Measurements from ENCODE around the gene ZFYVE9. TPM values are rescaled to one million over a fixed set of nuclear protein-coding genes. Genes with fewer than 3 reads are reported as not detected.

The ZFYVE9 gene
- total and polyA plus RNA-seq, 2 of the 4 experiments (the other 2 are of a cell fraction) = 8.3 to 28.7 TPM

- Histone ChIP-seq H4K8ac (ENCODE audit: low read depth in 2 of 2, low read length in 2 of 2) (no peak overlapping the region), H4K91ac (ENCODE audit: insufficient read depth, low read depth, low read length) (no peak overlapping the region), H4K5ac (ENCODE audit: low read depth, low read length) (no peak overlapping the region), H2AFZ (replicated peaks; ENCODE audit: low read length, poor library complexity) (no peak overlapping the region), H4K20me1 (ENCODE audit: insufficient read depth, low read length) (peaks cover 9% of the 10 kb centered on the region; the same call in 1 of the 2 replicates), H3K4me2 (ENCODE audit: low read depth, low read length) (no peak overlapping the region; the same call in 1 of the 2 replicates), H3K18ac (ENCODE audit: low read depth, low read length) (no peak overlapping the region), H3K79me1 (ENCODE audit: low read depth in 1 of 2, low read length in 2 of 2) (peaks cover 6 to 9% of the 10 kb centered on the region in 2 experiments), H2BK120ac (ENCODE audit: low read depth, low read length) (no peak overlapping the region), H2BK5ac (ENCODE audit: low read depth, low read length, poor library complexity, severe bottlenecking) (no peak overlapping the region), H3K9ac (ENCODE audit: low read depth, low read length) (no peak overlapping the region), H3K4me3 (ENCODE audit: insufficient read depth, low read depth, low read length) (no peak overlapping the region), H3K14ac (replicated peaks; ENCODE audit: low read depth, low read length) (no peak overlapping the region), H3K9me3 (ENCODE audit: control insufficient read depth, insufficient read depth, low read length) (no peaks in the 10 kb centered on the region), H3K4me1 (ENCODE audit: control insufficient read depth, insufficient read depth, low read length) (peaks cover 12% of the 10 kb centered on the region), H3K9me1 (ENCODE audit: insufficient read depth, low read length) (peaks cover 4% of the 10 kb centered on the region; the same call in 1 of the 2 replicates), H2BK20ac (ENCODE audit: low read depth, low read length) (peak overlapping the region; percentile 0; the same call in 1 of the 2 replicates), H3K4ac (ENCODE audit: low read depth, low read length) (no peak overlapping the region), H2BK15ac (ENCODE audit: low read depth, low read length) (no peak overlapping the region), H2AK9ac (replicated peaks; ENCODE audit: low read depth, low read length, poor library complexity) (no peak overlapping the region), H3K56ac (ENCODE audit: extremely low read depth, insufficient read depth, low read length) (no peak overlapping the region), H3K27ac (ENCODE audit: insufficient read depth, low read length) (no peak overlapping the region), H3K27me3 (ENCODE audit: control insufficient read depth, insufficient read depth, low read length) (no peaks in the 10 kb centered on the region), H2AK5ac (ENCODE audit: low read depth, low read length) (no peak overlapping the region), H3K36me3 (ENCODE audit: control insufficient read depth, insufficient read depth, low read length) (no peaks in the 10 kb centered on the region), H3K23ac (ENCODE audit: low read depth, low read length) (no peak overlapping the region)
- peak; percentile 86 for DNase-seq
- intact Hi-C loops (cut with micrococcal nuclease) = loop anchor here (5.0 kb wide), 1 partner anchor 45 kb away; no protein-coding TSS in a partner anchor
- POLR2A ChIA-PET (ENCODE audit: unreplicated experiment) = no interaction called here
- peak; percentile 47; the same call in 1 of the 2 replicates for TF ChIP-seq CEBPB (IDR thresholded peaks at IDR 0.05; ENCODE audit: low read depth, low read length)
- TF ChIP-seq MAZ (IDR thresholded peaks at IDR 0.05; ENCODE audit: borderline replicate concordance, low read depth, low read length) = no peak
- TF ChIP-seq SMC3 (IDR thresholded peaks at IDR 0.05; ENCODE audit: low read depth, low read length) = no peak
- TF ChIP-seq CHD1 (IDR thresholded peaks at IDR 0.05; ENCODE audit: low read depth, low read length) = no peak
- no peak for TF ChIP-seq BHLHE40 (IDR thresholded peaks at IDR 0.05; ENCODE audit: low read depth, low read length)
- TF ChIP-seq USF2 (IDR thresholded peaks at IDR 0.05; ENCODE audit: low read depth, low read length) = no peak
- peak; percentile 69; the same call in 1 of the 2 replicates for TF ChIP-seq FOS (IDR thresholded peaks at IDR 0.05; ENCODE audit: low read depth, low read length)
- ATAC-seq (ENCODE audit: low read depth) = peak; percentile 70
- dilution Hi-C loops (cut with HindIII; ENCODE audit: low sequenced_read_pairs, unreplicated experiment) = no loop called here
- WGBS, 2 experiments (ENCODE audit: extremely low coverage in 2 of 2, insufficient read length in 1 of 2) = no CpG with 5 or more reads among the region's 1 CpG
- in situ Hi-C loops (cut with MboI; ENCODE audit: low sequenced_read_pairs) = no loop called here
- CTCF ChIA-PET = interaction anchor here (0.6 kb wide), 1 partner anchor 37 kb away, joined by 3 read pairs; no protein-coding TSS in a partner anchor
- BruUV-seq (replicated peaks) = no TSS peak
Observed at GRCh38 chr1:52237430-52237829, 95.5 kb downstream of the ZFYVE9 start.

Data from IMR-90 (cell line).